GM12875 (cell line): ENCODE measurements around the gene CHCHD3.

Experiments
- H3K4me3 ChIP-seq: one replicate; pipeline ENCODE4 v1.5.1; 2011; ENCODE audit warnings: low read depth, low read length, control low read depth
- CTCF ChIP-seq: IDR thresholded peaks from 2 replicates; pipeline ENCODE4 v1.5.1; 2011; ENCODE audit warnings: low read depth, mild to moderate bottlenecking, control low read depth, inconsistent platforms, low read length, moderate library complexity, borderline replicate concordance; ENCODE audit not compliant: insufficient read depth

The CHCHD3 gene

GRCh38 chr7:132790104-132790503 is 291.8 kb downstream of the CHCHD3 start:
- no peak for TF ChIP-seq CTCF
- no peak overlapping the region for H3K4me3 ChIP-seq

- no peak for TF ChIP-seq CTCF
- H3K4me3 ChIP-seq, result no peak overlapping the region
Measured at GRCh38 chr7:132789281-132789680, 292.6 kb downstream of the CHCHD3 start.

- no peak for TF ChIP-seq CTCF
- H3K4me3 ChIP-seq, result no peak overlapping the region
Measured at GRCh38 chr7:132785870-132786269, 296.0 kb downstream of the CHCHD3 start.

GRCh38 chr7:132784406-132784805 is 297.5 kb downstream of the CHCHD3 start:
- no peak for TF ChIP-seq CTCF
- no peak overlapping the region for H3K4me3 ChIP-seq

- no peak for TF ChIP-seq CTCF
- H3K4me3 ChIP-seq, result no peak overlapping the region
Measured at GRCh38 chr7:132783824-132784223, 298.1 kb downstream of the CHCHD3 start.

GRCh38 chr7:132782777-132783640 is 298.9 kb downstream of the CHCHD3 start:
- H3K4me3 ChIP-seq, result no peak overlapping the region
- TF ChIP-seq CTCF, result no peak

GRCh38 chr7:132780822-132781221 is 301.1 kb downstream of the CHCHD3 start:
- no peak overlapping the region for H3K4me3 ChIP-seq
- no peak for TF ChIP-seq CTCF
